Spleen (tissue), 7 donors: ENCODE data around the gene NFIA.

Source experiments
- CTCF ChIP-seq, 11 experiments: fragments of 200-600 bp in 7 of 11; fragments of 450-650 bp in 4 of 11; sonication (generic) in 4 of 11; IDR thresholded peaks in 8 of 11; conservative IDR thresholded peaks in 3 of 11; 1 replicate in 7 of 11; 2 replicates in 4 of 11; pipeline versions ENCODE4 v1.4.0 to v1.8.0; 2016 to 2021; ENCODE audit warnings: antibody characterized with exemption in 11 of 11, inconsistent platforms in 4 of 11, mild to moderate bottlenecking in 1 of 11
- POLR2A ChIP-seq, 3 donors: fragments of 450-650 bp; IDR thresholded peaks; one replicate each; pipeline ENCODE4 v1.5.1; 2017; ENCODE audit warnings: antibody characterized with exemption in 3 of 3, mild to moderate bottlenecking in 1 of 3
- donor health status: DM: no; HTN: no; CAD: no; lungs with moderate emphysema.
- donor health status: DM: no; HTN: no; CAD: no.
- donor health status: DM: no; HTN: no; CAD: no.

DNA sequence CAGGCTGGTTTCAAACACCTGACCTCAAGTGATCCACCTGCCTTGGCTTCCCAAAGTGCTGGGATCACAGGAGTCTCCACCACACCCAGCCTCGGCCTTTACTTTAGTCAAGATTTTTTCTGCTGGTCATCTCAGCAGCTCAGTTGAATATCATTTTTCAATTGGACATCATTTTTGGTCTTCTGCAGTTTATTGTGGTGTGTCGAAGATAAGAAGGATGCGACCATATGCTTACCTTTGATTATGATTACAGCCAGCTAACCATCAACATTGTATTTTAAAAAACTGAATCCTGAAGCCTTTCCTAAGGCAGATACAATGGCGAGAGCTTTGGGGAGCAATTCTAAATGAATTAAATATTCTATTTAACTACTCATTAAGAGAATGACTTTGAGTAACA is 12.3 kb upstream of the NFIA start:
- no peak for TF ChIP-seq POLR2A (IDR thresholded peaks at IDR 0.05)
- no peak for TF ChIP-seq CTCF (IDR thresholded peaks at IDR 0.05 in 8 of 11, conservative IDR thresholded peaks at IDR 0.05 in 3 of 11)
